Activated naive CD4-positive, alpha-beta T cell treated with anti-CD3 and anti-CD28 coated beads for 36 hours (primary cell): ENCODE data around the gene PCBP4. TPM values are rescaled to one million over a fixed set of nuclear protein-coding genes. Genes with fewer than 3 reads are reported as not detected.
"Not testable (repeated sequence)": the region's sequence is repeated elsewhere in the genome, so short reads cannot be mapped to it uniquely, and the experiment has no call there.

Source experiments
- CTCF ChIA-PET: fragments of 350-600 bp; sonication (Branson Sonifier 250); formaldehyde crosslinking; loops from one replicate; lab custom pipeline; 2021; ENCODE audit warnings: antibody characterized with exemption; lab: Charles Lee
- DNase-seq: peaks from one replicate; pipeline ENCODE4 v3.0.0-alpha.2; 2020
- H3K27ac Mint-ChIP-seq: one replicate; pipeline ENCODE4 v1.8.0; 2021; ENCODE audit warnings: mild to moderate bottlenecking, mixed read lengths
- H3K27me3 Mint-ChIP-seq: one replicate; pipeline ENCODE4 v1.8.0; 2021; ENCODE audit warnings: low read depth, mixed read lengths
- H3K36me3 Mint-ChIP-seq: one replicate; pipeline ENCODE4 v1.8.0; 2021; ENCODE audit warnings: low read depth, mixed read lengths
- H3K4me1 Mint-ChIP-seq: one replicate; pipeline ENCODE4 v1.8.0; 2021; ENCODE audit warnings: low read depth, mixed read lengths
- H3K4me3 Mint-ChIP-seq: one replicate; pipeline ENCODE4 v1.8.0; 2021; ENCODE audit warnings: mild to moderate bottlenecking, moderate library complexity, mixed read lengths
- H3K9me3 Mint-ChIP-seq: one replicate; pipeline ENCODE4 v1.8.0; 2021; ENCODE audit warnings: mixed read lengths
- intact Hi-C: fragments of 100-400 bp; cut with micrococcal nuclease; formaldehyde crosslinking; loops from one replicate; pipeline ENCODE4 v1.15.1; 2023
- total RNA-seq, 2 experiments: library from RNA; stranded (reverse); gene quantifications; one replicate each; pipeline ENCODE4 v1.2.3, GENCODE V29; 2021

PCBP4 gene
- total RNA-seq, 2 experiments from 2014 or later: 8.9 to 9.1 TPM

GRCh38 chr3:51932471-51933370 is 34.5 kb downstream of the PCBP4 start:
- Mint-ChIP-seq H3K36me3 (peaks cover 28% of the 10 kb centered on the region), H3K4me3 (no peak overlapping the region), H3K27me3 (no peaks in the 10 kb centered on the region), H3K9me3 (no peaks in the 10 kb centered on the region), H3K27ac (no peak overlapping the region), H3K4me1 (no peaks in the 10 kb centered on the region)
- no peak for DNase-seq
- intact Hi-C loops: no loop called here
- CTCF ChIA-PET: interaction anchor here (0.6 to 1.3 kb wide), 2 partner anchors 9 to 226 kb away, joined by 3 to 5 read pairs; partner anchors contain the start of gene RRP9

GRCh38 chr3:51931756-51932155 is 35.5 kb downstream of the PCBP4 start:
- Mint-ChIP-seq H3K4me3 (no peak overlapping the region), H3K27me3 (no peaks in the 10 kb centered on the region), H3K4me1 (no peaks in the 10 kb centered on the region), H3K9me3 (no peaks in the 10 kb centered on the region), H3K36me3 (peaks cover 20% of the 10 kb centered on the region), H3K27ac (no peak overlapping the region)
- no peak for DNase-seq
- intact Hi-C loops: no loop called here
- CTCF ChIA-PET: no interaction called here

- H3K36me3 Mint-ChIP-seq: peaks cover 19% of the 10 kb centered on the region
- no peaks in the 10 kb centered on the region for H3K9me3 Mint-ChIP-seq
- H3K4me1 Mint-ChIP-seq: no peaks in the 10 kb centered on the region
- CTCF ChIA-PET: no interaction called here
- H3K4me3 Mint-ChIP-seq: no peak overlapping the region
- H3K27ac Mint-ChIP-seq: no peak overlapping the region
- DNase-seq: no peak
- intact Hi-C loops: no loop called here
- no peaks in the 10 kb centered on the region for H3K27me3 Mint-ChIP-seq
Observed at GRCh38 chr3:51930439-51930838, 36.8 kb downstream of the PCBP4 start.

- peaks cover 15% of the 10 kb centered on the region for H3K36me3 Mint-ChIP-seq
- no peak overlapping the region for H3K27ac Mint-ChIP-seq
- H3K4me3 Mint-ChIP-seq: no peak overlapping the region
- CTCF ChIA-PET: no interaction called here
- H3K27me3 Mint-ChIP-seq: no peaks in the 10 kb centered on the region
- H3K9me3 Mint-ChIP-seq: no peaks in the 10 kb centered on the region
- no peaks in the 10 kb centered on the region for H3K4me1 Mint-ChIP-seq
- intact Hi-C loops: no loop called here
- DNase-seq: no peak
Observed at GRCh38 chr3:51929420-51930003, 37.7 kb downstream of the PCBP4 start.

- H3K27me3 Mint-ChIP-seq, intact Hi-C loops, H3K4me1 Mint-ChIP-seq, DNase-seq, CTCF ChIA-PET, H3K9me3 Mint-ChIP-seq, H3K4me3 Mint-ChIP-seq, H3K27ac Mint-ChIP-seq: not testable (repeated sequence)
- peaks cover 15% of the 10 kb centered on the region for H3K36me3 Mint-ChIP-seq
Observed at GRCh38 chr3:51928981-51929380, 38.3 kb downstream of the PCBP4 start.

GRCh38 chr3:51928438-51928837 is 38.8 kb downstream of the PCBP4 start:
- CTCF ChIA-PET: no interaction called here
- DNase-seq: no peak
- no peak overlapping the region for H3K27ac Mint-ChIP-seq
- peaks cover 13% of the 10 kb centered on the region for H3K36me3 Mint-ChIP-seq
- no peak overlapping the region for H3K4me3 Mint-ChIP-seq
- no peaks in the 10 kb centered on the region for H3K27me3 Mint-ChIP-seq
- no peaks in the 10 kb centered on the region for H3K4me1 Mint-ChIP-seq
- H3K9me3 Mint-ChIP-seq: no peaks in the 10 kb centered on the region
- intact Hi-C loops: no loop called here

- CTCF ChIA-PET: interaction anchor here (1.0 kb wide), 1 partner anchor 412 kb away, joined by 3 read pairs; no protein-coding TSS in a partner anchor
- Mint-ChIP-seq H3K4me3 (no peak overlapping the region), H3K27me3 (no peaks in the 10 kb centered on the region), H3K4me1 (no peaks in the 10 kb centered on the region), H3K9me3 (no peaks in the 10 kb centered on the region), H3K27ac (no peak overlapping the region), H3K36me3 (peaks cover 12% of the 10 kb centered on the region)
- intact Hi-C loops: no loop called here
- no peak for DNase-seq
Observed at GRCh38 chr3:51927061-51927977, 39.9 kb downstream of the PCBP4 start.

GRCh38 chr3:51921081-51921578 is 46.1 kb downstream of the PCBP4 start:
- Mint-ChIP-seq H3K36me3 (no peaks in the 10 kb centered on the region), H3K27me3 (no peaks in the 10 kb centered on the region), H3K9me3 (no peaks in the 10 kb centered on the region), H3K27ac (no peak overlapping the region), H3K4me3 (no peak overlapping the region), H3K4me1 (no peaks in the 10 kb centered on the region)
- CTCF ChIA-PET: no interaction called here
- no peak for DNase-seq
- intact Hi-C loops: no loop called here

- H3K27ac Mint-ChIP-seq: no peak overlapping the region
- DNase-seq: no peak
- intact Hi-C loops: no loop called here
- H3K9me3 Mint-ChIP-seq: no peaks in the 10 kb centered on the region
- CTCF ChIA-PET: no interaction called here
- no peak overlapping the region for H3K4me3 Mint-ChIP-seq
- H3K27me3 Mint-ChIP-seq: no peaks in the 10 kb centered on the region
- no peaks in the 10 kb centered on the region for H3K36me3 Mint-ChIP-seq
- H3K4me1 Mint-ChIP-seq: no peaks in the 10 kb centered on the region
Observed at GRCh38 chr3:51916418-51916817, 50.8 kb downstream of the PCBP4 start.

- H3K27me3 Mint-ChIP-seq: peaks cover 11% of the 10 kb centered on the region
- H3K36me3 Mint-ChIP-seq: peaks cover 2% of the 10 kb centered on the region
- H3K9me3 Mint-ChIP-seq: peaks cover 8% of the 10 kb centered on the region
- no peak overlapping the region for H3K4me3 Mint-ChIP-seq
- H3K4me1 Mint-ChIP-seq: no peaks in the 10 kb centered on the region
- DNase-seq: no peak
- H3K27ac Mint-ChIP-seq: no peak overlapping the region
- intact Hi-C loops: no loop called here
- CTCF ChIA-PET: no interaction called here
Observed at GRCh38 chr3:51908026-51908425, 59.2 kb downstream of the PCBP4 start.
